ENCODE measurements around the gene CAMK1D.

DNA sequence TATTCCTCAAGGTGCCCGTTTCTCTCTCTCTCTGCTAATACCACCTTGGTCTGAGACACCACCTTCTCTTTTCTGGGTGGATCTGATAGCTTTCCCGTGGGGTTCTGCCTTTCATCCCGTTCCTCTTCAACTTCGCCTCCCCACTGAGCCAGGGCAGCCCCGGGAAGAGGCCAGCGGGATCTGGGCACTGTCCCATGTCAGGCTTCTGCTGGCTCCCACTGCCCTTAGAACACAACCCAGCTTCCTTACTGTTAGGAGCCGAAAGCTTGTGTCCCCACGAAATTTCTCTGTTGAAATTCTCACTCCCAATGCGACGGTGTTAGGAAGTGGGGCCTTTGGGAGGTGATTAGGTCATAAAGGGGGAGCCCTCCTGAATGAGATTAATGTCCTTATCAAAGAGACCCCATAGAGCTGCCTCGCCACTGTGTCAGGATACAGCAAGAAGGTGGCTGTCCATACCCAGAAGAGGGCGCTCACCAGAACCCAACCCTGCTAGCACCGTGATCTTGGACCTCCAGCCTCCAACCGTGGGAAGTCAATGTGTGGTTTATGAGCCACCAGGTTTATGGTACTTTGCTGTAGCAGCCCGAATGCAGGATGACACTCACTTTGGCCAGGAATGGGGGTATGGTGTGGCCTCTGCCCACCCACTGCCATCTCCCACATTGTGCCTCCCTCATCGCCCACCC, 79.2 kb downstream of the CAMK1D start:
- TF ChIP-seq, protein P1, sequence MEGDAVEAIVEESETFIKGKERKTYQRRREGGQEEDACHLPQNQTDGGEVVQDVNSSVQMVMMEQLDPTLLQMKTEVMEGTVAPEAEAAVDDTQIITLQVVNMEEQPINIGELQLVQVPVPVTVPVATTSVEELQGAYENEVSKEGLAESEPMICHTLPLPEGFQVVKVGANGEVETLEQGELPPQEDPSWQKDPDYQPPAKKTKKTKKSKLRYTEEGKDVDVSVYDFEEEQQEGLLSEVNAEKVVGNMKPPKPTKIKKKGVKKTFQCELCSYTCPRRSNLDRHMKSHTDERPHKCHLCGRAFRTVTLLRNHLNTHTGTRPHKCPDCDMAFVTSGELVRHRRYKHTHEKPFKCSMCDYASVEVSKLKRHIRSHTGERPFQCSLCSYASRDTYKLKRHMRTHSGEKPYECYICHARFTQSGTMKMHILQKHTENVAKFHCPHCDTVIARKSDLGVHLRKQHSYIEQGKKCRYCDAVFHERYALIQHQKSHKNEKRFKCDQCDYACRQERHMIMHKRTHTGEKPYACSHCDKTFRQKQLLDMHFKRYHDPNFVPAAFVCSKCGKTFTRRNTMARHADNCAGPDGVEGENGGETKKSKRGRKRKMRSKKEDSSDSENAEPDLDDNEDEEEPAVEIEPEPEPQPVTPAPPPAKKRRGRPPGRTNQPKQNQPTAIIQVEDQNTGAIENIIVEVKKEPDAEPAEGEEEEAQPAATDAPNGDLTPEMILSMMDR (IDR thresholded peaks at IDR 0.05): no peak
- TF ChIP-seq POLR2A (IDR thresholded peaks at IDR 0.05): no peak
